HEK293 (cell line): ENCODE measurements around the gene PYGO2.

Source experiments
- CTCF ChIA-PET: fragments of 350-600 bp; formaldehyde crosslinking; extraction: SDS; loops from one replicate; lab custom pipeline; 2021; ENCODE audit warnings: antibody characterized with exemption; lab: Yijun Ruan, JAX
- POLR2A ChIA-PET: fragments of 300-600 bp; formaldehyde crosslinking; extraction: SDS; loops from one replicate; lab custom pipeline; 2020; ENCODE audit warnings: antibody characterized with exemption, inconsistent platforms; lab: Yijun Ruan, JAX
- H3K27ac ChIP-seq: fragments of 200-500 bp; sonication (Bioruptor generic); 2 replicates; pipeline ENCODE4 v1.5.1; 2014; ENCODE audit warnings: low read depth, low read length, control low read depth, inconsistent platforms; ENCODE audit errors: extremely low read depth
- H3K36me3 ChIP-seq, 2 experiments: fragments of 200-500 bp in 1 of 2; sonication (Bioruptor generic) in 1 of 2; 1 replicate in 1 of 2; 2 replicates in 1 of 2; pipeline ENCODE4 v1.5.1; 2014 to 2017; ENCODE audit warnings: inconsistent platforms in 2 of 2, low read length in 2 of 2; ENCODE audit not compliant: control insufficient read depth in 2 of 2, insufficient read depth in 1 of 2
- H3K4me1 ChIP-seq: fragments of 200-500 bp; sonication (Bioruptor generic); 2 replicates; pipeline ENCODE4 v1.5.1; 2014; ENCODE audit warnings: mild to moderate bottlenecking, low read length, inconsistent platforms; ENCODE audit not compliant: control insufficient read depth, insufficient read depth
- H3K4me3 ChIP-seq: 2 replicates; pipeline ENCODE4 v1.5.1; 2011; ENCODE audit warnings: low read depth, mild to moderate bottlenecking, control low read depth, low read length, moderate library complexity
- H3K9me3 ChIP-seq: fragments of 200-500 bp; sonication (Bioruptor generic); 2 replicates; pipeline ENCODE4 v1.5.1; 2014; ENCODE audit warnings: low read depth, low read length, inconsistent platforms; ENCODE audit not compliant: control insufficient read depth, insufficient read depth
- ATF2 ChIP-seq: fragments of 450-650 bp; formaldehyde crosslinking; IDR thresholded peaks from 2 replicates; pipeline ENCODE4 v1.5.1; 2016; ENCODE audit warnings: missing biosample characterization, missing genetic modification characterization, low read depth
- KLF1 ChIP-seq: fragments of 450-650 bp; formaldehyde crosslinking; IDR thresholded peaks from 2 replicates; pipeline ENCODE4 v1.5.1; 2016; ENCODE audit warnings: missing biosample characterization, missing genetic modification characterization
- WT1 ChIP-seq: fragments of 450-650 bp; formaldehyde crosslinking; IDR thresholded peaks from 2 replicates; pipeline ENCODE4 v1.5.1; 2016; ENCODE audit warnings: missing biosample characterization, missing genetic modification characterization
- ZBTB1 ChIP-seq: fragments of 450-650 bp; formaldehyde crosslinking; IDR thresholded peaks from 2 replicates; pipeline ENCODE4 v1.5.1; 2016; ENCODE audit warnings: missing biosample characterization, missing genetic modification characterization
- ZEB2 ChIP-seq: fragments of 450-650 bp; formaldehyde crosslinking; IDR thresholded peaks from 2 replicates; pipeline ENCODE4 v1.5.1; 2016; ENCODE audit warnings: missing biosample characterization, missing genetic modification characterization
- ZFHX2 ChIP-seq: fragments of 450-650 bp; formaldehyde crosslinking; conservative IDR thresholded peaks from 2 replicates; pipeline ENCODE4 v1.5.1; 2016; ENCODE audit warnings: missing biosample characterization, missing genetic modification characterization
- ZNF155 ChIP-seq: fragments of 450-650 bp; formaldehyde crosslinking; IDR thresholded peaks from 2 replicates; pipeline ENCODE4 v1.5.1; 2016; ENCODE audit warnings: missing biosample characterization, missing genetic modification characterization
- ZNF157 ChIP-seq: fragments of 450-650 bp; formaldehyde crosslinking; IDR thresholded peaks from 2 replicates; pipeline ENCODE4 v1.5.1; 2016; ENCODE audit warnings: missing biosample characterization, missing genetic modification characterization
- ZNF2 ChIP-seq: fragments of 450-650 bp; formaldehyde crosslinking; IDR thresholded peaks from 2 replicates; pipeline ENCODE4 v1.5.1; 2016; ENCODE audit warnings: missing biosample characterization, missing genetic modification characterization
- ZNF223 ChIP-seq: fragments of 450-650 bp; formaldehyde crosslinking; IDR thresholded peaks from 2 replicates; pipeline ENCODE4 v1.5.1; 2016; ENCODE audit warnings: missing biosample characterization, missing genetic modification characterization
- ZNF292 ChIP-seq: fragments of 450-650 bp; formaldehyde crosslinking; IDR thresholded peaks from 2 replicates; pipeline ENCODE4 v1.5.1; 2016; ENCODE audit warnings: low read depth, missing biosample characterization, missing genetic modification characterization, borderline replicate concordance
- ZNF366 ChIP-seq: fragments of 450-650 bp; formaldehyde crosslinking; conservative IDR thresholded peaks from 2 replicates; pipeline ENCODE4 v1.5.1; 2016; ENCODE audit warnings: missing biosample characterization, missing genetic modification characterization
- ZNF510 ChIP-seq: fragments of 450-650 bp; formaldehyde crosslinking; IDR thresholded peaks from 2 replicates; pipeline ENCODE4 v1.5.1; 2018; ENCODE audit warnings: mild to moderate bottlenecking, missing genetic modification characterization, missing biosample characterization; ENCODE audit not compliant: insufficient replicate concordance
- ZNF513 ChIP-seq: fragments of 450-650 bp; IDR thresholded peaks from 2 replicates; pipeline ENCODE4 v1.5.1; 2018; ENCODE audit warnings: missing biosample characterization, missing genetic modification characterization
- ZNF548 ChIP-seq: fragments of 450-650 bp; formaldehyde crosslinking; IDR thresholded peaks from 2 replicates; pipeline ENCODE4 v1.5.1; 2016; ENCODE audit warnings: missing biosample characterization, missing genetic modification characterization
- ZNF555 ChIP-seq: fragments of 450-650 bp; formaldehyde crosslinking; conservative IDR thresholded peaks from 2 replicates; pipeline ENCODE4 v1.5.1; 2017; ENCODE audit warnings: missing biosample characterization, mild to moderate bottlenecking, missing genetic modification characterization, inconsistent platforms
- ZNF585B ChIP-seq: fragments of 450-650 bp; formaldehyde crosslinking; IDR thresholded peaks from 2 replicates; pipeline ENCODE4 v1.5.1; 2016; ENCODE audit warnings: missing biosample characterization, missing genetic modification characterization
- ZNF626 ChIP-seq: fragments of 450-650 bp; sonication (Bioruptor Pico); formaldehyde crosslinking; IDR thresholded peaks from 2 replicates; pipeline ENCODE4 v1.5.1; 2018; ENCODE audit warnings: missing biosample characterization, missing genetic modification characterization, inconsistent platforms
- ZNF645 ChIP-seq: fragments of 450-650 bp; formaldehyde crosslinking; IDR thresholded peaks from 2 replicates; pipeline ENCODE4; 2016; ENCODE audit warnings: missing biosample characterization, missing genetic modification characterization
- ZNF707 ChIP-seq: fragments of 450-650 bp; formaldehyde crosslinking; IDR thresholded peaks from 2 replicates; pipeline ENCODE4 v1.5.1; 2016; ENCODE audit warnings: missing biosample characterization, missing genetic modification characterization
- ZNF785 ChIP-seq: fragments of 450-650 bp; formaldehyde crosslinking; IDR thresholded peaks from 2 replicates; pipeline ENCODE4 v1.5.1; 2016; ENCODE audit warnings: missing biosample characterization, missing genetic modification characterization
- ZNF791 ChIP-seq: fragments of 450-650 bp; formaldehyde crosslinking; IDR thresholded peaks from 2 replicates; pipeline ENCODE4 v1.5.1; 2016; ENCODE audit warnings: missing biosample characterization, missing genetic modification characterization
- ZSCAN5A ChIP-seq: fragments of 450-650 bp; formaldehyde crosslinking; IDR thresholded peaks from 2 replicates; pipeline ENCODE4 v1.5.1; 2016; ENCODE audit warnings: missing biosample characterization, missing genetic modification characterization
- TF ChIP-seq, protein P1 (sequence below): fragments of 450-650 bp; formaldehyde crosslinking; IDR thresholded peaks from 2 replicates; pipeline ENCODE4 v1.5.1; 2016; ENCODE audit warnings: missing biosample characterization, missing genetic modification characterization
- TF ChIP-seq, protein P2 (sequence below): fragments of 450-650 bp; formaldehyde crosslinking; IDR thresholded peaks from 2 replicates; pipeline ENCODE4 v1.5.1; 2016; ENCODE audit warnings: missing biosample characterization, missing genetic modification characterization

The PYGO2 gene

DNA sequence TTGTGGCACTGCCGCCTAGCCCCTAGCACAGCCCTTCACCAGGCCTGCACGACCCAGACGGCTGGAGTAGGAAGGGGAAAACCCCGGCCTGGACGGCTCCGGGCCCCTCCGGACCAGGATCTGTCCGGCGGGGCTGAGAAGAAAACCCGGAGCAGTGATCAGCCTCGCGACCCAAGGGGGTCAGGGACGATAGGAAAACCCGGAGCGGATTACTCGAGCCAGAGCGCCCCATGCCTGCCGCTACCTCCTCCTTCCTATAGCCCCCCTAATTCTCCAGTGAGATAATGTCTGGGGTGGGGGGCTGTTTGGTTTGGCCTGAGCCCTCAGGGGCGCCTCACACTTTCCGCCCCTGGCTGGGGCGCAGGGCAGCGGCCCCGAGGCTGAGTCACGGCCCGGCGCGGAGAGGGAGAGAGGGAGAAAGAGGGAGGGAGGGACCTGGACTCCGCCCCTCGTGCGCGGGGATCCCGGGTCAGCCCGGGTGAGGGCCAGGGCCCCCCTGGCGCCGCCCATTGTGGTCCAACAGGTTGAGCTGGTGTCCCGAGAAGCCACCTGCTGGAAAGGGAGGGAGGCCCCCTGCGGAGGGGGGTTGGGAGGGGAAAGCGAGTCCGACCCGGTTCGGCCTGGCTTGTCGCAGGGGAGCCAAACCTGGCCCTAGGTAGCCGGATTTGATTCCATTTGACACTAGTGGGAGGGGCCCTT is 39.3 kb upstream of the PYGO2 start:
- Histone ChIP-seq H3K27ac (peak overlapping the region; percentile 83), H3K36me3 (no peaks in the 10 kb centered on the region), H3K9me3 (no peaks in the 10 kb centered on the region), H3K4me1 (peaks cover 13% of the 10 kb centered on the region), H3K4me3 (peak overlapping the region; percentile 50)
- CTCF ChIA-PET, result interaction anchor here (0.5 to 8.9 kb wide), 12 partner anchors 14 to 572 kb away, joined by 3 to 55 read pairs (median 8); partner anchors contain the start of genes FLAD1 and PBXIP1
- POLR2A ChIA-PET, result interaction anchor here (0.5 to 2.2 kb wide), 9 partner anchors 11 to 128 kb away, joined by 3 to 14 read pairs (median 4); partner anchors contain the start of genes CKS1B, FLAD1, PBXIP1 and PYGO2
- TF ChIP-seq ZFHX2 (tag by site-specific recombination) (peak; percentile 54), ZNF366 (peak; percentile 100), ZNF548 (tag by site-specific recombination) (no peak), ZNF292 (tag by site-specific recombination) (no peak), ZNF645 (tag by site-specific recombination) (no peak), ATF2 (peak; percentile 31; the same call in 1 of the 2 replicates), ZNF626 (tag by site-specific recombination) (no peak), ZNF155 (no peak), KLF1 (tag by site-specific recombination) (peak; percentile 94), ZBTB1 (tag by site-specific recombination) (peak; percentile 75; the same call in 1 of the 2 replicates), ZNF510 (no peak), WT1 (tag by site-specific recombination) (peak; percentile 93), ZNF791 (tag by site-specific recombination) (no peak), ZNF785 (tag by site-specific recombination) (peak; percentile 73; the same call in 1 of the 2 replicates), ZNF513 (tag by site-specific recombination) (0 out of 2 replicates have a peak, but pooled peaks have one; percentile 27), ZEB2 (peak; percentile 98), ZNF157 (tag by site-specific recombination) (no peak), ZSCAN5A (tag by site-specific recombination) (0 out of 2 replicates have a peak, but pooled peaks have one; percentile 61), ZNF555 (tag by site-specific recombination) (no peak), ZNF707 (tag by site-specific recombination) (no peak), ZNF2 (peak; percentile 95), ZNF585B (no peak), ZNF223 (peak; percentile 62; the same call in 1 of the 2 replicates)
- TF ChIP-seq, protein P1, sequence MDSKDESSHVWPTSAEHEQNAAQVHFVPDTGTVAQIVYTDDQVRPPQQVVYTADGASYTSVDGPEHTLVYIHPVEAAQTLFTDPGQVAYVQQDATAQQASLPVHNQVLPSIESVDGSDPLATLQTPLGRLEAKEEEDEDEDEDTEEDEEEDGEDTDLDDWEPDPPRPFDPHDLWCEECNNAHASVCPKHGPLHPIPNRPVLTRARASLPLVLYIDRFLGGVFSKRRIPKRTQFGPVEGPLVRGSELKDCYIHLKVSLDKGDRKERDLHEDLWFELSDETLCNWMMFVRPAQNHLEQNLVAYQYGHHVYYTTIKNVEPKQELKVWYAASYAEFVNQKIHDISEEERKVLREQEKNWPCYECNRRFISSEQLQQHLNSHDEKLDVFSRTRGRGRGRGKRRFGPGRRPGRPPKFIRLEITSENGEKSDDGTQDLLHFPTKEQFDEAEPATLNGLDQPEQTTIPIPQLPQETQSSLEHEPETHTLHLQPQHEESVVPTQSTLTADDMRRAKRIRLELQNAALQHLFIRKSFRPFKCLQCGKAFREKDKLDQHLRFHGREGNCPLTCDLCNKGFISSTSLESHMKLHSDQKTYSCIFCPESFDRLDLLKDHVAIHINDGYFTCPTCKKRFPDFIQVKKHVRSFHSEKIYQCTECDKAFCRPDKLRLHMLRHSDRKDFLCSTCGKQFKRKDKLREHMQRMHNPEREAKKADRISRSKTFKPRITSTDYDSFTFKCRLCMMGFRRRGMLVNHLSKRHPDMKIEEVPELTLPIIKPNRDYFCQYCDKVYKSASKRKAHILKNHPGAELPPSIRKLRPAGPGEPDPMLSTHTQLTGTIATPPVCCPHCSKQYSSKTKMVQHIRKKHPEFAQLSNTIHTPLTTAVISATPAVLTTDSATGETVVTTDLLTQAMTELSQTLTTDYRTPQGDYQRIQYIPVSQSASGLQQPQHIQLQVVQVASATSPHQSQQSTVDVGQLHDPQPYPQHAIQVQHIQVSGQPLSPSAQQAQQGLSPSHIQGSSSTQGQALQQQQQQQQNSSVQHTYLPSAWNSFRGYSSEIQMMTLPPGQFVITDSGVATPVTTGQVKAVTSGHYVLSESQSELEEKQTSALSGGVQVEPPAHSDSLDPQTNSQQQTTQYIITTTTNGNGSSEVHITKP, result peak; percentile 94
- TF ChIP-seq, protein P2, sequence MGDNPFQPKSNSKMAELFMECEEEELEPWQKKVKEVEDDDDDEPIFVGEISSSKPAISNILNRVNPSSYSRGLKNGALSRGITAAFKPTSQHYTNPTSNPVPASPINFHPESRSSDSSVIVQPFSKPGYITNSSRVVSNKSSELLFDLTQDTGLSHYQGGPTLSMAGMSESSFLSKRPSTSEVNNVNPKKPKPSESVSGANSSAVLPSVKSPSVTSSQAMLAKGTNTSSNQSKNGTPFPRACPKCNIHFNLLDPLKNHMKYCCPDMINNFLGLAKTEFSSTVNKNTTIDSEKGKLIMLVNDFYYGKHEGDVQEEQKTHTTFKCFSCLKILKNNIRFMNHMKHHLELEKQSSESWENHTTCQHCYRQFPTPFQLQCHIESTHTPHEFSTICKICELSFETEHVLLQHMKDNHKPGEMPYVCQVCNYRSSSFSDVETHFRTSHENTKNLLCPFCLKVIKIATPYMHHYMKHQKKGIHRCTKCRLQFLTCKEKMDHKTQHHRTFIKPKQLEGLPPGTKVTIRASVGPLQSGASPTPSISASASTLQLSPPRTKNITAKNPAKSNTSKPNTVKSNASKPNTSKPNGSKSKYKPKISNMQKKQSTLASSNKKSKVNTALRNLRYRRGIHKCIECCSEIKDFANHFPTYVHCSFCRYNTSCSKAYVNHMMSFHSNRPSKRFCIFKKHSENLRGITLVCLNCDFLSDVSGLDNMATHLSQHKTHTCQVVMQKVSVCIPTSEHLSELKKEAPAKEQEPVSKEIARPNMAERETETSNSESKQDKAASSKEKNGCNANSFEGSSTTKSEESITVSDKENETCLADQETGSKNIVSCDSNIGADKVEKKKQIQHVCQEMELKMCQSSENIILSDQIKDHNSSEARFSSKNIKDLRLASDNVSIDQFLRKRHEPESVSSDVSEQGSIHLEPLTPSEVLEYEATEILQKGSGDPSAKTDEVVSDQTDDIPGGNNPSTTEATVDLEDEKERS (tag by site-specific recombination), result peak; percentile 87; the same call in 1 of the 2 replicates
